Coronary artery (tissue), 2 donors: ENCODE measurements around the gene TGFBRAP1.

Source experiments
- DNase-seq: peaks from one replicate; pipeline ENCODE4 v3.0.0-alpha.2; 2017; ENCODE audit warnings: low spot score
- H3K27ac ChIP-seq, 2 donors: fragments of 200-600 bp; sonication (generic); one replicate each; pipeline ENCODE4 v1.5.1; 2016 to 2019
- H3K4me3 ChIP-seq: fragments of 200-600 bp; sonication (generic); 2 replicates; pipeline ENCODE4 v1.5.1; 2016; ENCODE audit warnings: mild to moderate bottlenecking, moderate library complexity
- CTCF ChIP-seq: fragments of 200-600 bp; sonication (generic); IDR thresholded peaks from one replicate; pipeline ENCODE4 v1.5.1; 2019; ENCODE audit warnings: antibody characterized with exemption

TGFBRAP1 gene

GRCh38 chr2:105315314-105315713, 14.2 kb downstream of the TGFBRAP1 start:
- TF ChIP-seq CTCF: no peak
- Histone ChIP-seq H3K4me3 (no peak overlapping the region), H3K27ac (no peak overlapping the region)
- DNase-seq: no peak

- TF ChIP-seq CTCF: no peak
- DNase-seq: no peak
Measured at GRCh38 chr2:105313877-105314276, 15.7 kb downstream of the TGFBRAP1 start.

GRCh38 chr2:105309147-105309545, 20.4 kb downstream of the TGFBRAP1 start:
- no peak for TF ChIP-seq CTCF
- no peak for DNase-seq
- no peak overlapping the region for H3K4me3 ChIP-seq
- no peak overlapping the region for H3K27ac ChIP-seq

More at GRCh38 chr2:105313877-105314276, 15.7 kb downstream of the TGFBRAP1 start:
- Histone ChIP-seq H3K4me3 (no peak overlapping the region), H3K27ac (no peak overlapping the region)

GRCh38 chr2:105308382-105309146, 21.0 kb downstream of the TGFBRAP1 start:
- Histone ChIP-seq H3K4me3 (no peak overlapping the region), H3K27ac (no peak overlapping the region)
- no peak for TF ChIP-seq CTCF
- DNase-seq: no peak

GRCh38 chr2:105307962-105308361, 21.6 kb downstream of the TGFBRAP1 start:
- Histone ChIP-seq H3K4me3 (no peak overlapping the region), H3K27ac (no peak overlapping the region)
- no peak for TF ChIP-seq CTCF
- no peak for DNase-seq

- TF ChIP-seq CTCF: no peak
- H3K4me3 ChIP-seq: no peak overlapping the region
- no peak overlapping the region for H3K27ac ChIP-seq
- DNase-seq: no peak
Measured at GRCh38 chr2:105307550-105307949, 22.0 kb downstream of the TGFBRAP1 start.

- no peak for TF ChIP-seq CTCF
- Histone ChIP-seq H3K4me3 (no peak overlapping the region), H3K27ac (no peak overlapping the region)
- no peak for DNase-seq
Measured at GRCh38 chr2:105307146-105307545, 22.4 kb downstream of the TGFBRAP1 start.
